KOPT-K1 (cell line): ENCODE measurements around the gene PCDHGA5.
"Not testable (repeated sequence)": the region's sequence is repeated elsewhere in the genome, so short reads cannot be mapped to it uniquely, and the experiment has no call there.

Experiments
- H3K27ac ChIP-seq: fragments of 200-600 bp; sonication (generic); 2 replicates; pipeline ENCODE4 v1.5.1; 2016; ENCODE audit warnings: antibody characterized with exemption, mild to moderate bottlenecking, low read depth, low read length; ENCODE audit not compliant: poor library complexity, severe bottlenecking
- H3K36me3 ChIP-seq: fragments of 200-600 bp; sonication (generic); 2 replicates; pipeline ENCODE4 v1.5.1; 2017; ENCODE audit warnings: antibody characterized with exemption, mild to moderate bottlenecking, low read length, moderate library complexity; ENCODE audit not compliant: insufficient read depth
- H3K9me3 ChIP-seq: fragments of 200-600 bp; sonication (generic); 2 replicates; pipeline ENCODE4 v1.5.1; 2017; ENCODE audit warnings: antibody characterized with exemption, low read length, mild to moderate bottlenecking; ENCODE audit not compliant: insufficient read depth, poor library complexity, severe bottlenecking

Gene PCDHGA5

GRCh38 chr5:141369994-141370848 is 6.3 kb downstream of the PCDHGA5 start, which contains the start of gene PCDHGB3:
PCDHGB3 (plus strand) TSS chr5:141370242; CDS start chr5:141370395, 153 bp downstream.
- Histone ChIP-seq H3K27ac (no peak within 1 kb of the TSS), H3K36me3 (no peaks in the 10 kb centered on the region), H3K9me3 (peaks cover 39% of the 10 kb centered on the region)

DNA sequence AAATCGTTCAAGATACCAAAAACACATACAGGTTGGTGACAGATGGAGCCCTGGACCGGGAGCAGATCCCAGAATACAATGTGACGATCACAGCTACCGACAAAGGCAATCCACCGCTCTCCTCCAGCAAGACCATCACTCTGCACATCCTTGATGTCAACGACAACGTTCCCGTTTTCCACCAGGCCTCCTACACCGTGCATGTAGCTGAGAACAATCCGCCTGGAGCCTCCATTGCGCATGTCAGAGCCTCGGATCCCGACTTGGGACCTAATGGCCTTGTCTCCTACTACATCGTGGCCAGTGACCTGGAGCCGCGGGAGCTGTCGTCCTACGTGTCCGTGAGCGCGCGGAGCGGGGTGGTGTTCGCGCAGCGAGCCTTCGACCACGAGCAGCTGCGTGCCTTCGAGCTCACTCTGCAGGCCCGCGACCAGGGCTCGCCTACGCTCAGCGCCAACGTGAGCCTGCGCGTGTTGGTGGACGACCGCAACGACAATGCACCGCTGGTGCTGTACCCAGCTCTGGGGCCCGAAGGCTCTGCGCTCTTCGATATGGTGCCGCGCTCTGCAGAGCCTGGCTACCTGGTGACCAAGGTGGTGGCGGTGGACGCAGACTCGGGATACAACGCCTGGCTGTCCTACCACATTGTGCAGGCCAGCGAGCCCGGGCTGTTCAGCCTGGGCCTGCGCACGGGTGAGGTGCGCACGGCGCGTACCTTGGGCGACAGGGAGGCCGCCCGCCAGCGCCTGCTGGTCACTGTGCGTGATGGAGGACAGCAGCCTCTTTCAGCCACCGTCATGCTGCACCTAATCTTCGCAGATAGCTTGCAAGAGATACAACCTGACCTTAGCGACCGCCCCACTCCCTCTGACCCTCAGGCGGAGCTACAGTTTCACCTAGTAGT is 7.9 kb downstream of the PCDHGA5 start:
- H3K36me3 ChIP-seq = no peaks in the 10 kb centered on the region
- H3K9me3 ChIP-seq = peaks cover 36% of the 10 kb centered on the region
- no peak overlapping the region for H3K27ac ChIP-seq

DNA sequence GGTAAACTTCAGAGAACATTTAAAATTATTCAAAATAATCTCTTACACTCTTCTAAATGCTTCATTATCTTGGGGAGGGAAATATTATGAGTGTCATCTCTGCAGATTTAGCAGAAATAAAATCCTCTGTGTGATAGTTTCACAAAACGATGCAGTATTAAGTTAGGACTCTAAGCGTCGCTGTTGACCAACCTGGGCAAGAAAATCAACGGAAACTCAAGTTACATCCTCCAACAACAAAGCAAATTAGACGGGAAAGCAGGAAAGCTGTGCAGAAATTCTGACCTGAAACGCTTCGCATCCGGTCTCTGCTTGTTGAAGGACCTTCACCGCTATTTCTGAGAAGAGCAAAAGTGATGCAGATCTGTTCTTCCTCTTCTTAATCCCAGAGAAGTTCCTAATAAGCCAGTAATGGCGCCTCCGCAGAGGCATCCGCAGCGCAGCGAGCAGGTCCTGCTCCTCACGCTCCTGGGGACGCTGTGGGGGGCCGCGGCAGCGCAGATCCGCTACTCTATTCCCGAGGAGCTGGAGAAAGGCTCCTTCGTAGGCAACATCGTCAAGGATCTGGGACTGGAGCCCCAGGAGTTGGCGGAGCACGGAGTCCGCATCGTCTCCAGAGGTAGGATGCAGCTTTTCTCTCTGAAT is 9.8 kb downstream of the PCDHGA5 start, which contains the start of gene PCDHGA6:
Gene PCDHGA6, plus strand, starts transcription at position 219 of the 645 bp plus-strand sequence. Its CDS starts 193 bp downstream, at position 412.
- no peaks in the 10 kb centered on the region for H3K36me3 ChIP-seq
- H3K9me3 ChIP-seq = peaks cover 36% of the 10 kb centered on the region
- H3K27ac ChIP-seq = no peak within 1 kb of the TSS

GRCh38 chr5:141374627-141375026 is 10.7 kb downstream of the PCDHGA5 start:
- H3K27ac ChIP-seq = no peak overlapping the region
- H3K9me3 ChIP-seq = peaks cover 36% of the 10 kb centered on the region
- no peaks in the 10 kb centered on the region for H3K36me3 ChIP-seq

DNA sequence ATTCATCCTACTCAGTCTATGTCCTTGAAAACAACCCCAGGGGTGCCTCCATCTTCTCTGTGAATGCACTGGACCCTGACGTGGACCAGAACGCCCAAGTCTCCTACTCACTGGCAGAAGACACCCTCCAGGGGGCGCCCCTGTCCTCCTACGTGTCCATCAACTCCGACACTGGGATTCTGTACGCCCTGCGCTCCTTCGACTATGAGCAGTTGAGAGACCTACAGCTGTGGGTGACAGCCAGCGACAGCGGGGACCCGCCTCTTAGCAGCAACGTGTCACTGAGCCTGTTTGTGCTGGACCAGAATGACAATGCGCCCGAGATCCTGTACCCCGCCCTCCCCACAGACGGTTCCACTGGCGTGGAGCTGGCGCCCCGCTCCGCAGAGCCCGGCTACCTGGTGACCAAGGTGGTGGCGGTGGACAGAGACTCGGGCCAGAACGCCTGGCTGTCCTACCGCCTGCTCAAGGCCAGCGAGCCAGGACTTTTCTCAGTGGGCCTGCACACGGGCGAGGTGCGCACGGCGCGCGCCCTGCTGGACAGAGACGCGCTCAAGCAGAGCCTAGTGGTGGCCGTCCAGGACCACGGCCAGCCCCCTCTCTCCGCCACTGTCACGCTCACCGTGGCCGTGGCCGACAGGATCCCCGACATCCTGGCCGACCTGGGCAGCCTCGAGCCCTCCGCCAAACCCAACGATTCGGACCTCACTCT is 11.6 kb downstream of the PCDHGA5 start:
- peaks cover 30% of the 10 kb centered on the region for H3K9me3 ChIP-seq
- not testable (repeated sequence) for H3K36me3 ChIP-seq

GRCh38 chr5:141382469-141383294 is 18.7 kb downstream of the PCDHGA5 start, which contains the start of gene PCDHGA7:
PCDHGA7 (plus strand) TSS chr5:141382742; CDS start chr5:141382900, 158 bp downstream.
- Histone ChIP-seq H3K9me3 (peaks cover 29% of the 10 kb centered on the region), H3K27ac (no peak within 1 kb of the TSS), H3K36me3 (no peaks in the 10 kb centered on the region)

More for the DNA sequence above, 11.6 kb downstream of the PCDHGA5 start:
- not testable (repeated sequence) for H3K27ac ChIP-seq

GRCh38 chr5:141383345-141383744 is 19.4 kb downstream of the PCDHGA5 start:
- H3K9me3 ChIP-seq = peaks cover 29% of the 10 kb centered on the region
- H3K36me3 ChIP-seq = no peaks in the 10 kb centered on the region
- no peak overlapping the region for H3K27ac ChIP-seq

- Histone ChIP-seq H3K9me3 (peaks cover 29% of the 10 kb centered on the region), H3K27ac (no peak overlapping the region), H3K36me3 (no peaks in the 10 kb centered on the region)
Measured at GRCh38 chr5:141384471-141385267, 20.7 kb downstream of the PCDHGA5 start.

GRCh38 chr5:141387557-141388311 is 23.8 kb downstream of the PCDHGA5 start, which contains the start of gene PCDHGB4:
PCDHGB4 (plus strand) TSS chr5:141387698; CDS start chr5:141387885, 187 bp downstream.
- H3K36me3 ChIP-seq, H3K27ac ChIP-seq: not testable (repeated sequence)
- peaks cover 23% of the 10 kb centered on the region for H3K9me3 ChIP-seq

DNA sequence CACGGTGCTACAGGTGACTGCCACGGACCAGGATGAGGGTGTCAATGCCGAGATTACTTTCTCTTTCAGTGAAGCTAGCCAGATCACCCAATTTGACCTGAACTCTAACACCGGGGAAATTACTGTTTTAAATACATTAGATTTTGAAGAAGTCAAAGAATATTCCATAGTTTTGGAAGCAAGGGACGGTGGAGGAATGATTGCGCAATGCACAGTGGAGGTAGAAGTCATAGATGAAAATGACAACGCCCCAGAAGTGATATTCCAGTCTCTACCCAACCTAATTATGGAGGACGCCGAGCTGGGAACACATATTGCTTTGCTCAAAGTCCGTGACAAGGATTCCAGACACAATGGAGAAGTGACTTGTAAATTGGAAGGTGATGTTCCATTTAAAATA is 24.7 kb downstream of the PCDHGA5 start:
- no peaks in the 10 kb centered on the region for H3K36me3 ChIP-seq
- H3K9me3 ChIP-seq = peaks cover 16% of the 10 kb centered on the region

DNA sequence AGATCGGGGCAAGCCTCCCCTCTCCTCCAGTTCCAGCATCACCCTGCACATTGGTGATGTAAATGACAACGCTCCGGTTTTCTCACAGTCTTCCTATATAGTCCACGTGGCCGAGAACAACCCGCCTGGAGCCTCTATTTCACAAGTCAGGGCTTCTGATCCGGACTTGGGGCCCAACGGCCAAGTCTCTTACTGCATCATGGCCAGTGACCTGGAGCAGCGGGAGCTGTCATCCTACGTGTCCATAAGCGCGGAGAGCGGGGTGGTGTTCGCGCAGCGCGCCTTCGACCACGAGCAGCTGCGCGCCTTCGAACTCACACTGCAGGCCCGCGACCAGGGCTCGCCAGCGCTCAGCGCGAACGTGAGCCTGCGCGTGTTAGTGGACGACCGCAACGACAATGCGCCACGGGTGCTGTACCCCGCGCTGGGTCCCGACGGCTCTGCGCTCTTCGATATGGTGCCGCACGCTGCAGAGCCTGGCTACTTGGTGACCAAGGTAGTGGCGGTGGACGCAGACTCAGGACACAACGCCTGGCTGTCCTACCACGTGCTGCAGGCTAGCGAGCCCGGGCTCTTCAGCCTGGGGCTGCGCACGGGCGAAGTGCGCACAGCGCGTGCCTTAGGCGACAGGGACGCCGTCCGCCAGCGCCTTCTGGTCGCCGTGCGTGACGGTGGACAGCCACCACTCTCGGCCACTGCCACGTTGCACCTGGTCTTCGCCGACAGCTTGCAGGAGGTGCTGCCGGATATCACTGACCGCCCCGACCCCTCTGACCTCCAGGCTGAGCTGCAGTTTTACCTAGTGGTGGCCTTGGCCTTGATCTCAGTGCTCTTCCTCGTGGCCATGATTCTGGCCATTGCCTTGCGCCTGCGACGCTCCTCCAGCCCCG is 25.4 kb downstream of the PCDHGA5 start:
- H3K9me3 ChIP-seq = peaks cover 9% of the 10 kb centered on the region
- no peak overlapping the region for H3K27ac ChIP-seq
- no peaks in the 10 kb centered on the region for H3K36me3 ChIP-seq

More for the DNA sequence above, 24.7 kb downstream of the PCDHGA5 start:
- H3K27ac ChIP-seq = no peak overlapping the region
